ENCODE measurements around the gene OR52E6. TPM values are rescaled to one million over a fixed set of nuclear protein-coding genes. Genes with fewer than 3 reads are reported as not detected.

Gene OR52E6
- total RNA-seq, 2 donors from 2014 or later, result not detected

GRCh38 chr11:5818245-5818886, 23.3 kb downstream of the OR52E6 start:
- Histone ChIP-seq H3K36me3 (replicated peaks in 1 of 2; ENCODE audit: insufficient read depth in 1 of 2, low read depth in 2 of 2) (no peaks in the 10 kb centered on the region), H3K4me1 (no peaks in the 10 kb centered on the region), H3K9me3 (no peaks in the 10 kb centered on the region), H3K4me3 (no peak overlapping the region), H3K27ac (no peak overlapping the region), H3K27me3 (no peaks in the 10 kb centered on the region)
- no peak for DNase-seq
- 57 to 70% methylated on average over 1 of the region's 1 CpG for WGBS, 2 donors
- no peak for ATAC-seq
- intact Hi-C loops (cut with DNase I), result no loop called here
- TF ChIP-seq, protein P1, sequence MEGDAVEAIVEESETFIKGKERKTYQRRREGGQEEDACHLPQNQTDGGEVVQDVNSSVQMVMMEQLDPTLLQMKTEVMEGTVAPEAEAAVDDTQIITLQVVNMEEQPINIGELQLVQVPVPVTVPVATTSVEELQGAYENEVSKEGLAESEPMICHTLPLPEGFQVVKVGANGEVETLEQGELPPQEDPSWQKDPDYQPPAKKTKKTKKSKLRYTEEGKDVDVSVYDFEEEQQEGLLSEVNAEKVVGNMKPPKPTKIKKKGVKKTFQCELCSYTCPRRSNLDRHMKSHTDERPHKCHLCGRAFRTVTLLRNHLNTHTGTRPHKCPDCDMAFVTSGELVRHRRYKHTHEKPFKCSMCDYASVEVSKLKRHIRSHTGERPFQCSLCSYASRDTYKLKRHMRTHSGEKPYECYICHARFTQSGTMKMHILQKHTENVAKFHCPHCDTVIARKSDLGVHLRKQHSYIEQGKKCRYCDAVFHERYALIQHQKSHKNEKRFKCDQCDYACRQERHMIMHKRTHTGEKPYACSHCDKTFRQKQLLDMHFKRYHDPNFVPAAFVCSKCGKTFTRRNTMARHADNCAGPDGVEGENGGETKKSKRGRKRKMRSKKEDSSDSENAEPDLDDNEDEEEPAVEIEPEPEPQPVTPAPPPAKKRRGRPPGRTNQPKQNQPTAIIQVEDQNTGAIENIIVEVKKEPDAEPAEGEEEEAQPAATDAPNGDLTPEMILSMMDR (IDR thresholded peaks at IDR 0.05), result no peak
- no peak for TF ChIP-seq POLR2A (IDR thresholded peaks at IDR 0.05)

DNA sequence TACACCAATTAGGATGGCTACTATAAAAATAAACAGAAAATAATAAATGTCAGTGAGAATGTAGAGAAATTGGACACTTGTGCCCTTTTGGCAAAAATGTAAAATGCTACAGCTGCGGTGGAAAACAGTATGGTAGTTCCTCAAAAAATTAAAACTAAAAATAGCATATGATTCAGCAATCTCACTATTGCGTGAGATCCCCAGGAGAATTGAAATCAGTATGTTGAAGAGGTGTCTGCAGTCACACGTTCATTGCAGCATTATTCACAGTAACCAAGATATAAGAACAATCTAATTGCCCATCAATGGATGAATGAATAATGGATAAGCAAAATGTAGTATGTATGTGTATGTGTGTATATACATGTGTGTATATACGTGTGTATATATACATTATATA, 26.2 kb downstream of the OR52E6 start:
- Histone ChIP-seq H3K4me3 (no peak overlapping the region), H3K27me3 (peaks cover 0 to 3% of the 10 kb centered on the region in 2 donors), H3K27ac (no peak overlapping the region), H3K36me3 (replicated peaks in 1 of 2; ENCODE audit: insufficient read depth in 1 of 2, low read depth in 2 of 2) (no peaks in the 10 kb centered on the region), H3K4me1 (no peaks in the 10 kb centered on the region), H3K9me3 (no peaks in the 10 kb centered on the region)
- intact Hi-C loops (cut with DNase I), result no loop called here
- TF ChIP-seq POLR2A (IDR thresholded peaks at IDR 0.05), result no peak
- TF ChIP-seq, protein P1 (IDR thresholded peaks at IDR 0.05), result no peak
- ATAC-seq (no peak), DNase-seq (no peak)
- 47 to 56% methylated on average over 4 of the region's 4 CpGs for WGBS, 2 donors

DNA sequence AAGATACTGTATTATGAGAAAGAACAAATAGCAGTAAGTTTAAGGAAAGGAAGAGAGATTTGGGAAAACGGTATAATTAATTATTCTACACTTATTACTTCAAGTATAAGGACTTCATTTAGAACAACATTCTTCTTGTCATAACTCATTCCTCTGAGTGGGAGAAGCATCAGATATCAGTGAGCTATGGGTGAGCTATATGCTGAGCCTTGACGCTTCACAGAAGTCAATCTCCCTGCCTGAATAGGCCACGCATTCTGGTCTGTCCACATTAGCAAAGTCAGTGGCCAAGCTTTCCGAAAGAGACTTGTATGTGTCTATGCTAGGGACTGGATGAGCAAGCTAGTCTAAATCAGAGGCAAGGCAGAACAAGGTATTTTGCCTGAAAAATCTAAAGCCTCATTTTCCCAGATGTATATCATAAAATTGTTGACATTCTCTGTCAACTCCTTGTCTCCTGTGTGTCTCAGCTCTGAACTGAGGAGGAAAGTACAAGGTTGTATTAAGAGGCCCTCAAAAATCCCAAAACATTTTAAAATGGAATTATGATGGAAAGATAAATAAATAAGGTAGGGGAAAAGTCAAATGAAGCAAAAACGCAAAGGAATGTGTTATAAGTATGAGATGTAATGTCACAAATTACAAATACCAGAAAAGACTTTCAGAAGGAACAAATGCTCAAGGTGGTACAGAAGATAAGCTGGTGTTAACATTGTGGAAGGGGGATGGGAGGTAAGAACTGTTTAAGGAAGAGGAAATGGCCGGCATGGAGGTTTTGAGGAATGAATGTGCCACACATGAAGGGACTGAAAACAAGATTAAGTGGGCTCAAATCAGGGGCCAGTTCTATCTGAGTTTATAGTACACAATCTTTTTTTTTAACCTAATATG, 31.5 kb downstream of the OR52E6 start:
- no peak for ATAC-seq
- WGBS, 2 donors, result 68 to 69% methylated on average over 6 of the region's 6 CpGs
- intact Hi-C loops (cut with DNase I), result loop anchor here (10.0 kb wide), 2 partner anchors 325 to 685 kb away; partner anchors contain the start of gene OR52D1

DNA sequence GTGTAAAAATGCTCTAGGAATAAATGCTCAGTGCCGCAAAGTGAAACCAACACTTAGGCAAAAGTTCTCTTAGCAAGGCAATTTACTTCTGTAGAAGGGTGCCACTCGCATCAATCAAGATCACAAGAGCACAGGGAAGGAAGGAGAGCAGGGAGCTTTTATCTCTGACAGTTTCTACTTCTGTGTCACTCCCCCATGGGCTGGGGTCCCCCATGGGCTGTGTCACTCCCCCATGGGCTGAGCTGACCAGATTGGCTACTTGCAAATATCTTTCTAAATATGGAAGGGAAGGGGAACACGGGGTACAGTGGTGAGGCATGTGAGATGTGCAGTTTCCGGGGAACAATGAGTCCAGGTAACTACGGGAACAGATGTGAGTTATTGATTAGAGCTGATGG, 32.6 kb downstream of the OR52E6 start:
- no peaks in the 10 kb centered on the region for H3K9me3 ChIP-seq
- no peak overlapping the region for H3K27ac ChIP-seq
- H3K4me3 ChIP-seq, result peak overlapping the region in 1 of 2 donors; percentile 11
- intact Hi-C loops (cut with DNase I), result loop anchor here (10.0 kb wide), 2 partner anchors 324 to 684 kb away; partner anchors contain the start of gene OR52D1
- peaks cover 0 to 3% of the 10 kb centered on the region in 2 donors for H3K27me3 ChIP-seq
- WGBS, 2 donors, result 7 to 17% methylated on average over 5 of the region's 5 CpGs
- TF ChIP-seq, protein P1 (IDR thresholded peaks at IDR 0.05), result no peak
- no peak for TF ChIP-seq POLR2A (IDR thresholded peaks at IDR 0.05)
- no peak for DNase-seq
- peaks cover 11% of the 10 kb centered on the region for H3K4me1 ChIP-seq
- no peaks in the 10 kb centered on the region for H3K36me3 ChIP-seq (replicated peaks in 1 of 2; ENCODE audit: insufficient read depth in 1 of 2, low read depth in 2 of 2)
- ATAC-seq, result peak; percentile 45

More for the DNA sequence above, 31.5 kb downstream of the OR52E6 start:
- DNase-seq, result no peak
- no peak for TF ChIP-seq POLR2A (IDR thresholded peaks at IDR 0.05)
- TF ChIP-seq, protein P1 (IDR thresholded peaks at IDR 0.05), result no peak
- peaks cover 0 to 3% of the 10 kb centered on the region in 2 donors for H3K27me3 ChIP-seq
- peaks cover 11% of the 10 kb centered on the region for H3K4me1 ChIP-seq
- H3K36me3 ChIP-seq (replicated peaks in 1 of 2; ENCODE audit: insufficient read depth in 1 of 2, low read depth in 2 of 2), result no peaks in the 10 kb centered on the region
- H3K4me3 ChIP-seq, result no peak overlapping the region
- H3K27ac ChIP-seq, result no peak overlapping the region
- no peaks in the 10 kb centered on the region for H3K9me3 ChIP-seq
